Parathyroid adenoma (tissue), 2 donors: ENCODE data around the gene CHRNA5.

Source experiments
- H2AFZ ChIP-seq: fragments of 300-600 bp; sonication (generic); one replicate; pipeline ENCODE4 v1.7.0; 2017; ENCODE audit warnings: antibody characterized with exemption, mild to moderate bottlenecking
- H3K27ac ChIP-seq: fragments of 300-600 bp; sonication (generic); one replicate; pipeline ENCODE4 v1.7.0; 2017
- H3K27me3 ChIP-seq: fragments of 300-600 bp; sonication (generic); one replicate; pipeline ENCODE4 v1.7.0; 2017; ENCODE audit warnings: low read length; ENCODE audit not compliant: control insufficient read depth, insufficient read depth
- H3K36me3 ChIP-seq: fragments of 300-600 bp; sonication (generic); one replicate; pipeline ENCODE4 v1.7.0; 2017; ENCODE audit warnings: low read length; ENCODE audit not compliant: control insufficient read depth, insufficient read depth
- H3K4me1 ChIP-seq: fragments of 300-600 bp; sonication (generic); one replicate; pipeline ENCODE4 v1.7.0; 2017; ENCODE audit warnings: control low read depth
- H3K4me2 ChIP-seq: fragments of 300-600 bp; sonication (generic); one replicate; pipeline ENCODE4 v1.7.0; 2017; ENCODE audit warnings: low read length
- H3K4me3 ChIP-seq: fragments of 300-600 bp; sonication (generic); one replicate; pipeline ENCODE4 v1.7.0; 2017; ENCODE audit warnings: low read depth, low read length
- H3K79me2 ChIP-seq: fragments of 300-600 bp; sonication (generic); one replicate; pipeline ENCODE4 v1.7.0; 2017; ENCODE audit warnings: control low read depth
- H3K9ac ChIP-seq: fragments of 300-600 bp; sonication (generic); one replicate; pipeline ENCODE4 v1.7.0; 2017; ENCODE audit warnings: mild to moderate bottlenecking
- H3K9me3 ChIP-seq: fragments of 300-600 bp; sonication (generic); one replicate; pipeline ENCODE4 v1.7.0; 2017; ENCODE audit warnings: low read length; ENCODE audit not compliant: control insufficient read depth
- CTCF ChIP-seq: fragments of 300-600 bp; sonication (generic); IDR thresholded peaks from one replicate; pipeline ENCODE4 v1.7.0; 2017; ENCODE audit warnings: antibody characterized with exemption, mild to moderate bottlenecking
- donor health status: primary hyperparathyroidism.

The CHRNA5 gene

GRCh38 chr15:78638658-78639314 is 73.5 kb downstream of the CHRNA5 start:
- Histone ChIP-seq H3K9me3 (no peaks in the 10 kb centered on the region), H3K4me3 (no peak overlapping the region), H3K27ac (no peak overlapping the region), H3K9ac (no peak overlapping the region), H2AFZ (no peak overlapping the region), H3K4me1 (no peaks in the 10 kb centered on the region), H3K36me3 (no peaks in the 10 kb centered on the region), H3K27me3 (no peaks in the 10 kb centered on the region), H3K79me2 (no peaks in the 10 kb centered on the region), H3K4me2 (no peak overlapping the region)
- peak; percentile 34 for TF ChIP-seq CTCF

- no peaks in the 10 kb centered on the region for H3K9me3 ChIP-seq
- no peaks in the 10 kb centered on the region for H3K79me2 ChIP-seq
- peak overlapping the region; percentile 70 for H2AFZ ChIP-seq
- no peak overlapping the region for H3K9ac ChIP-seq
- H3K27ac ChIP-seq, result no peak overlapping the region
- H3K4me2 ChIP-seq, result peak overlapping the region; percentile 65
- H3K27me3 ChIP-seq, result no peaks in the 10 kb centered on the region
- H3K4me1 ChIP-seq, result no peaks in the 10 kb centered on the region
- H3K36me3 ChIP-seq, result no peaks in the 10 kb centered on the region
- peak overlapping the region; percentile 16 for H3K4me3 ChIP-seq
- TF ChIP-seq CTCF, result no peak
Measured at GRCh38 chr15:78640527-78641101, 75.3 kb downstream of the CHRNA5 start.

GRCh38 chr15:78641102-78641748 is 75.9 kb downstream of the CHRNA5 start, which contains the start of gene CHRNB4:
Gene CHRNB4 (minus strand): TSS chr15:78641210. CDS start chr15:78641133, 77 bp downstream.
- no peak within 1 kb of the TSS for H3K9ac ChIP-seq
- no peak for TF ChIP-seq CTCF
- no peak within 1 kb of the TSS for H3K27ac ChIP-seq

GRCh38 chr15:78641749-78642275 is 76.5 kb downstream of the CHRNA5 start:
- Histone ChIP-seq H3K36me3 (no peaks in the 10 kb centered on the region), H3K4me3 (no peak overlapping the region), H3K79me2 (no peaks in the 10 kb centered on the region), H3K4me1 (no peaks in the 10 kb centered on the region), H3K9ac (no peak overlapping the region), H3K4me2 (no peak overlapping the region), H3K27ac (no peak overlapping the region), H2AFZ (no peak overlapping the region), H3K9me3 (no peaks in the 10 kb centered on the region), H3K27me3 (no peaks in the 10 kb centered on the region)
- TF ChIP-seq CTCF, result no peak

More at GRCh38 chr15:78641102-78641748, 75.9 kb downstream of the CHRNA5 start, which contains the start of gene CHRNB4:
- Histone ChIP-seq H3K9me3 (no peaks in the 10 kb centered on the region), H3K4me1 (no peaks in the 10 kb centered on the region), H3K4me3 (peak within 1 kb of the TSS; percentile 16), H3K27me3 (no peaks in the 10 kb centered on the region), H2AFZ (peak within 1 kb of the TSS; percentile 70), H3K36me3 (no peaks in the 10 kb centered on the region), H3K4me2 (peak within 1 kb of the TSS; percentile 65), H3K79me2 (no peaks in the 10 kb centered on the region)
